GM23338 (cell line): ENCODE results near the gene EML1. TPM values are rescaled to one million over a fixed set of nuclear protein-coding genes. Genes with fewer than 3 reads are reported as not detected.

Source experiments
- ATAC-seq: fragments of 200-7000 bp; cut with Tn5 transposase; 3 replicates; pipeline ENCODE4 v1.9.1; 2020
- DNase-seq: peaks from one replicate; pipeline ENCODE4 v3.0.0-alpha.2; 2015; ENCODE audit warnings: low spot score
- H2AFZ ChIP-seq: fragments of 200-600 bp; sonication (generic); 2 replicates; pipeline ENCODE4 v1.8.0; 2016; ENCODE audit warnings: antibody characterized with exemption, mild to moderate bottlenecking, moderate library complexity
- H3F3A ChIP-seq: fragments of 200-600 bp; sonication (generic); replicated peaks from 2 replicates; pipeline ENCODE4 v1.8.0; 2017; ENCODE audit warnings: antibody characterized with exemption, mixed run types, low read depth
- H3K27ac ChIP-seq: fragments of 200-600 bp; sonication (generic); 2 replicates; pipeline ENCODE4 v1.6.1; 2016; ENCODE audit warnings: low read depth
- H3K27me3 ChIP-seq: fragments of 200-600 bp; sonication (generic); 2 replicates; pipeline ENCODE4 v1.8.0; 2016; ENCODE audit warnings: mild to moderate bottlenecking, mixed run types, moderate library complexity; ENCODE audit not compliant: insufficient read depth
- H3K36me3 ChIP-seq: fragments of 200-600 bp; sonication (generic); 2 replicates; pipeline ENCODE4 v1.8.0; 2016; ENCODE audit warnings: mild to moderate bottlenecking; ENCODE audit not compliant: insufficient read depth
- H3K4me1 ChIP-seq: fragments of 200-600 bp; sonication (generic); 2 replicates; pipeline ENCODE4 v1.8.0; 2016; ENCODE audit warnings: mild to moderate bottlenecking, moderate library complexity; ENCODE audit not compliant: insufficient read depth
- H3K4me2 ChIP-seq: fragments of 200-600 bp; sonication (generic); 2 replicates; pipeline ENCODE4 v1.7.1; 2017; ENCODE audit warnings: mixed run types
- H3K4me3 ChIP-seq: fragments of 200-600 bp; sonication (generic); 2 replicates; pipeline ENCODE4 v1.6.1; 2016; ENCODE audit warnings: mixed run types
- H3K79me2 ChIP-seq: fragments of 200-600 bp; sonication (generic); replicated peaks from 2 replicates; pipeline ENCODE4 v1.8.0; 2017; ENCODE audit warnings: mild to moderate bottlenecking; ENCODE audit not compliant: insufficient read depth
- H3K9me2 ChIP-seq: fragments of 200-600 bp; sonication (generic); 2 replicates; pipeline ENCODE4 v1.8.0; 2017; ENCODE audit not compliant: insufficient read depth
- H4K20me1 ChIP-seq: fragments of 200-600 bp; sonication (generic); replicated peaks from 2 replicates; pipeline ENCODE4 v1.8.0; 2017; ENCODE audit warnings: mild to moderate bottlenecking; ENCODE audit not compliant: insufficient read depth
- H3K27ac Mint-ChIP-seq: 2 replicates; pipeline ENCODE4 v1.8.0; 2020; ENCODE audit warnings: inconsistent platforms, mild to moderate bottlenecking, moderate library complexity, mixed read lengths
- H3K27me3 Mint-ChIP-seq: 3 replicates; pipeline ENCODE4 v1.8.0; 2022; ENCODE audit warnings: low read depth, mild to moderate bottlenecking, moderate library complexity, mixed read lengths, inconsistent platforms; ENCODE audit not compliant: insufficient read depth, poor library complexity
- H3K36me3 Mint-ChIP-seq: 3 replicates; pipeline ENCODE4 v1.8.0; 2021; ENCODE audit warnings: low read depth, mild to moderate bottlenecking, inconsistent platforms, moderate library complexity, mixed read lengths
- H3K4me1 Mint-ChIP-seq: 3 replicates; pipeline ENCODE4 v1.8.0; 2020; ENCODE audit warnings: mild to moderate bottlenecking, inconsistent platforms, mixed read lengths
- H3K4me3 Mint-ChIP-seq: 3 replicates; pipeline ENCODE4 v1.8.0; 2021; ENCODE audit warnings: moderate library complexity, mild to moderate bottlenecking, inconsistent platforms, mixed read lengths
- H3K9me3 Mint-ChIP-seq: 3 replicates; pipeline ENCODE4 v1.8.0; 2020; ENCODE audit warnings: moderate library complexity, mild to moderate bottlenecking, inconsistent platforms, mixed read lengths
- CTCF ChIP-seq, 2 experiments: fragments of 200-600 bp in 1 of 2; sonication (generic) in 1 of 2; conservative IDR thresholded peaks; 2 replicates each; pipeline versions ENCODE4 v1.5.1 to v1.6.1; 2016 to 2017; ENCODE audit warnings: antibody characterized with exemption in 2 of 2, low read depth in 2 of 2, mild to moderate bottlenecking in 2 of 2, moderate library complexity in 1 of 2
- ETS1 ChIP-seq: IDR thresholded peaks from 2 replicates; pipeline ENCODE4 v1.6.1; 2016; ENCODE audit warnings: antibody characterized with exemption
- EZH2 ChIP-seq: fragments of 200-600 bp; sonication (generic); IDR thresholded peaks from one replicate; pipeline ENCODE4 v1.8.0; 2017; ENCODE audit warnings: antibody characterized with exemption, mild to moderate bottlenecking, low read depth; ENCODE audit not compliant: unreplicated experiment
- EZH2phosphoT487 ChIP-seq: fragments of 200-600 bp; sonication (generic); IDR thresholded peaks from one replicate; pipeline ENCODE4 v1.8.1; 2018; ENCODE audit warnings: antibody characterized with exemption; ENCODE audit not compliant: unreplicated experiment
- JUNB ChIP-seq: IDR thresholded peaks from one replicate; pipeline ENCODE4 v1.6.1; 2016; ENCODE audit warnings: antibody characterized with exemption; ENCODE audit not compliant: unreplicated experiment
- NANOG ChIP-seq: IDR thresholded peaks from 2 replicates; pipeline ENCODE4 v1.6.1; 2016; ENCODE audit warnings: antibody characterized with exemption, borderline replicate concordance
- POLR2AphosphoS5 ChIP-seq: IDR thresholded peaks from 2 replicates; pipeline ENCODE4 v1.6.1; 2016; ENCODE audit warnings: antibody characterized with exemption, low read depth
- ZNF114 ChIP-seq: fragments of 250-450 bp; sonication (Bioruptor Pico); IDR thresholded peaks from 2 replicates; pipeline ENCODE4 v1.5.0; 2020; ENCODE audit warnings: mild to moderate bottlenecking, moderate library complexity
- ZNF331 ChIP-seq: fragments of 250-450 bp; sonication (Bioruptor Pico); IDR thresholded peaks from 2 replicates; pipeline ENCODE4 v1.5.0; 2020; ENCODE audit warnings: low read depth, mild to moderate bottlenecking, moderate library complexity
- ZNF462 ChIP-seq: fragments of 250-450 bp; sonication (Bioruptor Pico); IDR thresholded peaks from 2 replicates; pipeline ENCODE4 v1.5.0; 2020; ENCODE audit warnings: mild to moderate bottlenecking, moderate library complexity
- polyA plus RNA-seq: library from polyadenylated mRNA; unstranded; fragments of >200 nt; fragmentation: Nextera tagmentation; extraction: Ambion mirVana; gene quantifications from 2 replicates; pipeline ENCODE4 v1.2.1, GENCODE V29; 2016
- total RNA-seq: library from RNA; depleted of rRNA; stranded (reverse); fragments of >200 nt; shearing (Covaris generic); gene quantifications from 2 replicates; pipeline ENCODE4 v1.2.3, GENCODE V29; 2014

The EML1 gene
- total and polyA plus RNA-seq, 2 experiments from 2014 or later: 7.0 to 18.1 TPM

GRCh38 chr14:99879401-99880295 is 86.4 kb downstream of the EML1 start:
- H3K9me2 ChIP-seq: no peaks in the 10 kb centered on the region
- Mint-ChIP-seq H3K36me3 (no peaks in the 10 kb centered on the region), H3K4me3 (no peak overlapping the region), H3K27me3 (no peaks in the 10 kb centered on the region), H3K9me3 (no peaks in the 10 kb centered on the region), H3K27ac (no peak overlapping the region), H3K4me1 (peaks cover 29% of the 10 kb centered on the region)
- ATAC-seq (no peak), DNase-seq (no peak)
- H3K27me3 ChIP-seq: no peaks in the 10 kb centered on the region
- H2AFZ ChIP-seq: no peak overlapping the region
- TF ChIP-seq ZNF331 (CRISPR knock-in tag): no peak
- no peak for TF ChIP-seq ETS1
- H3K4me1 ChIP-seq: peaks cover 10% of the 10 kb centered on the region
- H3K27ac ChIP-seq: no peak overlapping the region
- no peak overlapping the region for H3K4me2 ChIP-seq
- no peaks in the 10 kb centered on the region for H3K79me2 ChIP-seq
- no peaks in the 10 kb centered on the region for H3F3A ChIP-seq
- H4K20me1 ChIP-seq: no peaks in the 10 kb centered on the region
- H3K4me3 ChIP-seq: no peak overlapping the region
- no peaks in the 10 kb centered on the region for H3K36me3 ChIP-seq

- Histone ChIP-seq H3K4me2 (no peak overlapping the region), H3K4me1 (peaks cover under 1% of the 10 kb centered on the region; the same call in 1 of the 2 replicates), H3K27me3 (no peaks in the 10 kb centered on the region), H2AFZ (no peak overlapping the region), H3K9me2 (no peaks in the 10 kb centered on the region), H4K20me1 (no peaks in the 10 kb centered on the region), H3K4me3 (no peak overlapping the region), H3K36me3 (no peaks in the 10 kb centered on the region), H3K79me2 (no peaks in the 10 kb centered on the region), H3F3A (no peaks in the 10 kb centered on the region), H3K27ac (no peak overlapping the region)
- DNase-seq (no peak), ATAC-seq (no peak)
- Mint-ChIP-seq H3K36me3 (no peaks in the 10 kb centered on the region), H3K27me3 (no peaks in the 10 kb centered on the region), H3K9me3 (no peaks in the 10 kb centered on the region), H3K4me1 (peaks cover 20% of the 10 kb centered on the region), H3K27ac (peak overlapping the region; percentile 41), H3K4me3 (no peak overlapping the region)
- TF ChIP-seq POLR2AphosphoS5: no peak
- TF ChIP-seq NANOG: no peak
- TF ChIP-seq EZH2: no peak
- TF ChIP-seq ZNF462 (CRISPR knock-in tag): no peak
- TF ChIP-seq JUNB: no peak
- TF ChIP-seq ZNF114: no peak
- TF ChIP-seq EZH2phosphoT487: no peak
- no peak for TF ChIP-seq ZNF331 (CRISPR knock-in tag)
- no peak for TF ChIP-seq CTCF (conservative IDR thresholded peaks at IDR 0.05; ENCODE audit: low read depth in 2 of 2)
These were observed 87.6 kb downstream of the EML1 start for GRCh38 chr14:99880651-99881420.
